Measurements from ENCODE around the gene PRDX3.

DNA sequence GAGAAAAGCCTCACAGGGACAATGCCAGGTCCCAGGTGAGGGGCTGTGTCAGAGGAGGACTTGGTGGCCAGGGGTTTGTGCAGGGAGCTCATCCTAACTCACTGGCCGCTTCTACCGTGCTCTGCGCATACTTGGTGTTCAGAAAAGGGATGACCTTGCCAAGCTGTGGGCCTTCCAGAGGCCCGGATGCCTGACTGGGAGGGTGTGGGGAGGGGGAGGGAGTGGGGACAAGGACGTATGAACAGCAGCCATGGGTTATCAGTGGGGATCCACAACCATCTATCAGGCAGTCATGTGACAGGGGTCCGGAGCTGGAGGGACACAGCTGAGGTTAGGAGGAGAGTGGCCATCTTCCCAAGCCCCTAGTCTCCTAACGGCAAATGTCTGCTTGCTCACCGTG is 19.3 kb downstream of the PRDX3 start:
- TF ChIP-seq GATA3 (IDR thresholded peaks at IDR 0.05; ENCODE audit: low read depth, low read length), result no peak
- TF ChIP-seq GATA2 (IDR thresholded peaks at IDR 0.05; ENCODE audit: low read depth, low read length), result no peak

Measured in SH-SY5Y (cell line).